HL-60 (cell line): ENCODE results near the gene KCNE1.

Experiments used
- DNase-seq, 2 experiments: peaks; one replicate each; pipeline ENCODE4 v3.0.0-alpha.2; 2010 to 2020; ENCODE audit warnings: low read depth in 1 of 2, low spot score in 1 of 2
- H3K27ac ChIP-seq: fragments of 250-450 bp; sonication (Bioruptor Pico); replicated peaks from 2 replicates; pipeline ENCODE4 v1.5.1; 2020; ENCODE audit warnings: mild to moderate bottlenecking, moderate library complexity
- H3K27me3 ChIP-seq: fragments of 250-450 bp; sonication (Bioruptor Pico); 2 replicates; pipeline ENCODE4 v1.5.1; 2021; ENCODE audit warnings: mild to moderate bottlenecking, moderate library complexity; ENCODE audit not compliant: insufficient read depth, poor library complexity, severe bottlenecking
- H3K4me3 ChIP-seq: replicated peaks from 2 replicates; pipeline ENCODE4 v1.5.1; 2011; ENCODE audit warnings: mild to moderate bottlenecking, control low read depth, low read length; ENCODE audit not compliant: insufficient read depth
- CTCF ChIP-seq: IDR thresholded peaks from one replicate; pipeline ENCODE4 v1.5.1; 2011; ENCODE audit warnings: low read length, control low read depth, inconsistent platforms; ENCODE audit not compliant: insufficient read depth
- GABPA ChIP-seq: IDR thresholded peaks from 2 replicates; pipeline ENCODE4 v1.6.1; 2012; ENCODE audit warnings: low read depth
- POLR2AphosphoS5 ChIP-seq: IDR thresholded peaks from 2 replicates; pipeline ENCODE4 v1.6.1; 2012; ENCODE audit warnings: low read depth
- REST ChIP-seq: IDR thresholded peaks from 2 replicates; pipeline ENCODE4 v1.6.1; 2012; ENCODE audit warnings: low read depth; ENCODE audit not compliant: insufficient replicate concordance
- SPI1 ChIP-seq: IDR thresholded peaks from 2 replicates; pipeline ENCODE4 v1.6.1; 2012; ENCODE audit warnings: low read depth, mild to moderate bottlenecking, borderline replicate concordance

KCNE1 gene

GRCh38 chr21:34560021-34560420 is 48.0 kb upstream of the KCNE1 start:
- Histone ChIP-seq H3K4me3 (no peak overlapping the region), H3K27ac (no peak overlapping the region), H3K27me3 (no peaks in the 10 kb centered on the region)

GRCh38 chr21:34559089-34559631 is 47.1 kb upstream of the KCNE1 start:
- Histone ChIP-seq H3K4me3 (no peak overlapping the region), H3K27ac (no peak overlapping the region), H3K27me3 (no peaks in the 10 kb centered on the region)
- DNase-seq = no peak
- no peak for TF ChIP-seq POLR2AphosphoS5
- TF ChIP-seq GABPA = no peak
- no peak for TF ChIP-seq SPI1
- no peak for TF ChIP-seq REST
- no peak for TF ChIP-seq CTCF

More at GRCh38 chr21:34560021-34560420, 48.0 kb upstream of the KCNE1 start:
- no peak for DNase-seq
- TF ChIP-seq REST (no peak), SPI1 (no peak), POLR2AphosphoS5 (no peak), GABPA (no peak), CTCF (no peak)

DNA sequence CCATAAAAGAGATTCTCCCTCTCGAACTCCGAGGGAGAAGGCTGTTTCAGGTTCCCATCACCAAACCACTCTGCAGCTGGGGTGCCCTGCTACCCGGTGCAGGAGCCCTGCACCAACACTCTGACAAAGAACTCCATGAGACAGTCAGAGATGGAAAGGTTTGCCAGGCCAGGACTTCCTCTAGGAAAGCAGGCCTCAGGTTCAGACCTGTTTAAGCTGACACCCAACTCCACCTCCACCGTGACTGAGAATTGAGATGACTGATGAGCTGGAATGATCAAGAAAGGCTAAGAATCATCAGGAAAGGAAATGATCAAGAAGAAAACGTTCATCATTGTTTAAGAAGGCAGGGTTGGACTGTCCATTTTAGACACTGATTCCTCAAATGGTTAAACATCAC is 46.2 kb upstream of the KCNE1 start:
- H3K27me3 ChIP-seq = no peaks in the 10 kb centered on the region
- TF ChIP-seq POLR2AphosphoS5 (no peak), SPI1 (no peak), REST (no peak), GABPA (no peak), CTCF (no peak)
- no peak overlapping the region for H3K27ac ChIP-seq
- DNase-seq = no peak
- no peak overlapping the region for H3K4me3 ChIP-seq
